ENCODE measurements around the gene SORT1. TPM values are rescaled to one million over a fixed set of nuclear protein-coding genes. Genes with fewer than 3 reads are reported as not detected.

The SORT1 gene
- total RNA-seq, 1 donor from 2014 or later, result 40.6 TPM

DNA sequence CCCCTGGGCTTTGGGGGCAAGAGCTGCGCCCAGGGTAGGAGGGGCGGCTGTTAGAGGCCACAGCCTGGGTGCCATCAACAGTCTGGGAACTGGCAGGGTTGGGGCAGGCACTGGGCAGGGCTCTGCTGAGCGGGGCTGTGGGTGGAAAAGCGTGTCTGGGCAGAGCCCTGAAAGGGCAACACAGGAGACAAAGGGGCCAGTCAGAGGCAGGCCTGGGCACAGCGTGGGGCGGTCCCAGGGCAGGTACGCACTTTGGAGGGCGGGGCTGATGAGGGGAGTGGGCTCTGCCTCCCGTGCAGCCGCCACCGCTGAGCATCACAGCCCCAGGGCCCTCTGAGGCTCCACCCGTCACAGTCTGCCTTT lies 134.5 kb downstream of the SORT1 start:
- H3K36me3 Mint-ChIP-seq, result peaks cover 2% of the 10 kb centered on the region
- H3K4me1 Mint-ChIP-seq, result peaks cover 5% of the 10 kb centered on the region
- TF ChIP-seq, protein P1, sequence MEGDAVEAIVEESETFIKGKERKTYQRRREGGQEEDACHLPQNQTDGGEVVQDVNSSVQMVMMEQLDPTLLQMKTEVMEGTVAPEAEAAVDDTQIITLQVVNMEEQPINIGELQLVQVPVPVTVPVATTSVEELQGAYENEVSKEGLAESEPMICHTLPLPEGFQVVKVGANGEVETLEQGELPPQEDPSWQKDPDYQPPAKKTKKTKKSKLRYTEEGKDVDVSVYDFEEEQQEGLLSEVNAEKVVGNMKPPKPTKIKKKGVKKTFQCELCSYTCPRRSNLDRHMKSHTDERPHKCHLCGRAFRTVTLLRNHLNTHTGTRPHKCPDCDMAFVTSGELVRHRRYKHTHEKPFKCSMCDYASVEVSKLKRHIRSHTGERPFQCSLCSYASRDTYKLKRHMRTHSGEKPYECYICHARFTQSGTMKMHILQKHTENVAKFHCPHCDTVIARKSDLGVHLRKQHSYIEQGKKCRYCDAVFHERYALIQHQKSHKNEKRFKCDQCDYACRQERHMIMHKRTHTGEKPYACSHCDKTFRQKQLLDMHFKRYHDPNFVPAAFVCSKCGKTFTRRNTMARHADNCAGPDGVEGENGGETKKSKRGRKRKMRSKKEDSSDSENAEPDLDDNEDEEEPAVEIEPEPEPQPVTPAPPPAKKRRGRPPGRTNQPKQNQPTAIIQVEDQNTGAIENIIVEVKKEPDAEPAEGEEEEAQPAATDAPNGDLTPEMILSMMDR (IDR thresholded peaks at IDR 0.05; ENCODE audit: unreplicated experiment), result no peak
- no peaks in the 10 kb centered on the region for H3K27me3 Mint-ChIP-seq (ENCODE audit: low read depth)
- DNase-seq (ENCODE audit: low spot score in 2 of 2, unreplicated experiment in 2 of 2), result no peak
- H3K27ac Mint-ChIP-seq, result peak overlapping the region; percentile 50
- no peaks in the 10 kb centered on the region for H3K9me3 Mint-ChIP-seq
- H3K4me3 Mint-ChIP-seq, result no peak overlapping the region

GRCh38 chr1:109262231-109263055 lies 135.3 kb downstream of the SORT1 start:
- H3K9me3 Mint-ChIP-seq, result no peaks in the 10 kb centered on the region
- H3K4me3 Mint-ChIP-seq, result no peak overlapping the region
- H3K27me3 Mint-ChIP-seq (ENCODE audit: low read depth), result no peaks in the 10 kb centered on the region
- no peaks in the 10 kb centered on the region for H3K36me3 Mint-ChIP-seq
- H3K4me1 Mint-ChIP-seq, result peaks cover 5% of the 10 kb centered on the region
- no peak for DNase-seq (ENCODE audit: low spot score in 2 of 2, unreplicated experiment in 2 of 2)
- no peak overlapping the region for H3K27ac Mint-ChIP-seq
- TF ChIP-seq, protein P1 (IDR thresholded peaks at IDR 0.05; ENCODE audit: unreplicated experiment), result no peak

- Mint-ChIP-seq H3K27me3 (ENCODE audit: low read depth) (no peaks in the 10 kb centered on the region), H3K36me3 (no peaks in the 10 kb centered on the region), H3K4me3 (no peak overlapping the region), H3K4me1 (peaks cover 5% of the 10 kb centered on the region), H3K27ac (no peak overlapping the region), H3K9me3 (no peaks in the 10 kb centered on the region)
- no peak for DNase-seq (ENCODE audit: low spot score in 2 of 2, unreplicated experiment in 2 of 2)
- TF ChIP-seq, protein P1 (IDR thresholded peaks at IDR 0.05; ENCODE audit: unreplicated experiment), result no peak
These were observed 136.1 kb downstream of the SORT1 start for GRCh38 chr1:109261578-109261977.

- peaks cover 5% of the 10 kb centered on the region for H3K4me1 Mint-ChIP-seq
- H3K36me3 Mint-ChIP-seq, result no peaks in the 10 kb centered on the region
- H3K4me3 Mint-ChIP-seq, result no peak overlapping the region
- TF ChIP-seq, protein P1 (IDR thresholded peaks at IDR 0.05; ENCODE audit: unreplicated experiment), result no peak
- H3K27ac Mint-ChIP-seq, result no peak overlapping the region
- no peak for DNase-seq (ENCODE audit: low spot score in 2 of 2, unreplicated experiment in 2 of 2)
- H3K27me3 Mint-ChIP-seq (ENCODE audit: low read depth), result no peaks in the 10 kb centered on the region
- no peaks in the 10 kb centered on the region for H3K9me3 Mint-ChIP-seq
These were observed 136.7 kb downstream of the SORT1 start for GRCh38 chr1:109261006-109261405.

DNA sequence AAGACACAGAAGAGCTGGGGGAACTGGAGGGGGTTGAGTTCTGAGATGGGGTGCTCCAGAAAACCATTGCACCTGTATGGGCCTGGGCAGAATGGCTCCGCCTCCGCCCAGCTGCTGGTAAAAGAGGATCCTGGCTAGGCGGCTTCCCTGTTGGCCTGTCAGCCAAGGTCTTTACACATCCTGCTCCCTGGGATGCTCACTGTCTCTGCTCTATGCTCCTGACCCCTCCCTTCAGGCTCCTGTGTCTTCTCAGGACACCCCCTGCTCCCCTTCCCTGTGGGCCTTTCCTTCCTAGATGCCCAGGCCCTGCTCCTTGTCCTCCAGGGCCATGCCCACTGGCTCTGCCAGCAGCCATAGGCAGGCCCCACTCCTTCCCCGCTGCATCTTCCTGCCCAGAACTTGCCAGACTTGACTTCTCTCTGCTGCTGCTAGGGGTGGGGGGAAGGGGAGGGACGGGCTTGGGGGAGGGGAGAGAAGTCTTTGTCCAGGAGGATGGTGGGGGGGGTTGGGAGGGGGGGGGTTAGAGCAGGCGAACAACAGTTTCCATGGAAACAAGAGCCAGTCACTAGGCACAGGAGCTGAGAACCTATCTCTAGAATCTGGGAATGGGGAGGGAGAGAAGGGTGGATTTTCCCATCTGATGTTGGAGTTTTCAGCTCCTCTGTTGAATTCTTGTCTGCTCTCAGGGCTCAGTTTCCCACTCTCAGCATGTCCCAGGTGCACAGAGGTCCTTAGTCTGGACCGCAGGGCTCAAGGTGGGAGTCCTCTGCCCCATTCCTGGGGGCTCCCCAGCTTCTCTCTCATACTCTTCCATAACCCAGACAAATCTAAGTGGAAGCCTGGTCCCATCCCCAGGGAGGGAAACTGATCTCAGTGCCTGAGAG lies 137.8 kb downstream of the SORT1 start:
- Mint-ChIP-seq H3K27ac (no peak overlapping the region), H3K4me3 (no peak overlapping the region), H3K36me3 (no peaks in the 10 kb centered on the region), H3K27me3 (ENCODE audit: low read depth) (no peaks in the 10 kb centered on the region), H3K4me1 (peaks cover 12% of the 10 kb centered on the region), H3K9me3 (no peaks in the 10 kb centered on the region)
- DNase-seq (ENCODE audit: low spot score in 2 of 2, unreplicated experiment in 2 of 2), result no peak
- TF ChIP-seq, protein P1 (IDR thresholded peaks at IDR 0.05; ENCODE audit: unreplicated experiment), result no peak

Other genes starting within 250 kb of the SORT1 start
- 99.0 to 104 TPM (median 99.4 TPM) in 3 replicates for gene SARS1, start 184.0 kb downstream of the SORT1 start, total RNA-seq
- gene CELSR2, start 148.4 kb downstream of the SORT1 start, total RNA-seq, result 24.9 to 27.1 TPM (median 25.0 TPM) in 3 replicates
- 15.8 to 18.3 TPM (median 17.6 TPM) in 3 replicates for gene PSRC1, start 114.8 kb downstream of the SORT1 start, total RNA-seq
- gene MYBPHL, start 90.9 kb downstream of the SORT1 start, total RNA-seq, result not detected in 3 replicates
- 67.2 to 70.9 TPM (median 69.7 TPM) in 3 replicates for gene PSMA5, start 28.5 kb upstream of the SORT1 start, total RNA-seq
- gene SYPL2, start 68.6 kb upstream of the SORT1 start, total RNA-seq, result 0.11 to 0.22 TPM (median 0.14 TPM) in 3 replicates
- gene ATXN7L2, start 86.0 kb upstream of the SORT1 start, total RNA-seq, result 13.8 to 14.9 TPM (median 13.8 TPM) in 3 replicates
- gene CYB561D1, start 96.2 kb upstream of the SORT1 start, total RNA-seq, result 9.5 to 11.7 TPM (median 10.6 TPM) in 3 replicates
- 5.0 to 5.4 TPM (median 5.1 TPM) in 3 replicates for gene AMIGO1, start 111.8 kb upstream of the SORT1 start, total RNA-seq
- gene GPR61, start 142.0 kb upstream of the SORT1 start, total RNA-seq, result not detected in 3 replicates
- gene GNAI3, start 150.7 kb upstream of the SORT1 start, total RNA-seq, result 7.8 to 8.2 TPM (median 8.2 TPM) in 3 replicates
- 0.36 TPM in 1 of 3 replicates, not detected in the others for gene GNAT2, start 221.7 kb upstream of the SORT1 start, total RNA-seq
- gene AMPD2, start 221.9 kb upstream of the SORT1 start, total RNA-seq, result 133 to 141 TPM (median 134 TPM) in 3 replicates